NCI-H748 (cell line): ENCODE results near the gene C9.
"Not testable (repeated sequence)": the region's sequence is repeated elsewhere in the genome, so short reads cannot be mapped to it uniquely, and the experiment has no call there.

ENCODE experiments used
- DNase-seq: peaks from one replicate; lab custom pipeline; 2025; ENCODE audit not compliant: unreplicated experiment; lab: John Stamatoyannopoulos, UW

The C9 gene

GRCh38 chr5:39373791-39374190 is 9.5 kb upstream of the C9 start:
- DNase-seq = no peak

GRCh38 chr5:39371367-39371635 is 7.0 kb upstream of the C9 start:
- DNase-seq = no peak

- peak; percentile 26 for DNase-seq
Observed at GRCh38 chr5:39370555-39371366, 6.5 kb upstream of the C9 start.

GRCh38 chr5:39369123-39369815 is 5.0 kb upstream of the C9 start:
- DNase-seq = no peak

- no peak for DNase-seq
Observed at GRCh38 chr5:39368116-39368515, 3.8 kb upstream of the C9 start.

GRCh38 chr5:39367711-39368110 is 3.4 kb upstream of the C9 start:
- no peak for DNase-seq

GRCh38 chr5:39363217-39363616 is 1.1 kb downstream of the C9 start:
- DNase-seq = no peak

- no peak for DNase-seq
Observed at GRCh38 chr5:39362646-39363045, 1.6 kb downstream of the C9 start.

- DNase-seq = peak; percentile 56
Observed at GRCh38 chr5:39361306-39361705, 3.0 kb downstream of the C9 start.

- DNase-seq = no peak
Observed at GRCh38 chr5:39360471-39361111, 3.7 kb downstream of the C9 start.

- no peak for DNase-seq
Observed at GRCh38 chr5:39356263-39356662, 8.0 kb downstream of the C9 start.

GRCh38 chr5:39355324-39355723 is 9.0 kb downstream of the C9 start:
- DNase-seq = no peak

GRCh38 chr5:39353717-39354399 is 10.4 kb downstream of the C9 start:
- no peak for DNase-seq

GRCh38 chr5:39352951-39353350 is 11.3 kb downstream of the C9 start:
- no peak for DNase-seq

- no peak for DNase-seq
Observed at GRCh38 chr5:39352170-39352569, 12.1 kb downstream of the C9 start.

- DNase-seq = no peak
Observed at GRCh38 chr5:39349484-39349883, 14.8 kb downstream of the C9 start.

GRCh38 chr5:39342460-39342859 is 21.8 kb downstream of the C9 start:
- DNase-seq = no peak

GRCh38 chr5:39341896-39342295 is 22.4 kb downstream of the C9 start:
- no peak for DNase-seq

GRCh38 chr5:39340506-39340905 is 23.8 kb downstream of the C9 start:
- no peak for DNase-seq

GRCh38 chr5:39337252-39337915 is 26.9 kb downstream of the C9 start:
- no peak for DNase-seq

- DNase-seq = not testable (repeated sequence)
Observed at GRCh38 chr5:39334296-39334695, 30.0 kb downstream of the C9 start.
